HCT116 (cell line): ENCODE data around the gene TAF4. TPM values are rescaled to one million over a fixed set of nuclear protein-coding genes. Genes with fewer than 3 reads are reported as not detected.

ENCODE experiments used
- ATAC-seq: fragments of 200-7000 bp; cut with Tn5 transposase; 2 replicates; pipeline ENCODE4 v1.9.1; 2020; ENCODE audit warnings: mild to moderate bottlenecking, moderate library complexity
- BruUV-seq: library from RNA; stranded (reverse); fragments of 400-500 nt; replicated peaks from 2 replicates; lab custom pipeline; 2021; lab: Mats Ljungman, UMichigan
- CTCF ChIA-PET: fragments of 300-600 bp; sonication (Branson Sonifier 250); formaldehyde crosslinking; loops from one replicate; lab custom pipeline; 2021; ENCODE audit warnings: antibody characterized with exemption; lab: Charles Lee
- POLR2A ChIA-PET: fragments of 300-600, 350-600 bp; sonication (Branson Sonifier 250); formaldehyde crosslinking; loops from one replicate; lab custom pipeline; 2021; ENCODE audit warnings: antibody characterized with exemption; lab: Charles Lee
- RAD21 ChIA-PET, 2 experiments: fragments of 300-600 bp; sonication (Branson Sonifier 250); formaldehyde crosslinking; loops; one replicate each; lab custom pipeline; 2023; ENCODE audit warnings: low total read pairs in 2 of 2; ENCODE audit not compliant: uncharacterized antibody in 2 of 2, unreplicated experiment in 2 of 2, low non-redundant PET in 1 of 2; lab: Charles Lee
- DNase-seq: peaks from one replicate; pipeline ENCODE4 v3.0.0-alpha.2; 2010; ENCODE audit warnings: low read depth, low spot score
- H2AFZ ChIP-seq: fragments of 200-600 bp; shearing (Covaris generic), sonication (generic); 2 replicates; pipeline ENCODE4 v1.6.1; 2017; ENCODE audit warnings: low read depth, mixed run types, mixed read lengths, antibody characterized with exemption, low read length; ENCODE audit not compliant: poor library complexity, severe bottlenecking
- H3K27ac ChIP-seq: 2 replicates; pipeline ENCODE4 v1.5.1; 2012; ENCODE audit warnings: low read depth, low read length
- H3K27me3 ChIP-seq: fragments of 200-600 bp; sonication (generic); 2 replicates; pipeline ENCODE4 v1.6.1; 2016; ENCODE audit warnings: mixed run types, low read length, mixed read lengths; ENCODE audit not compliant: insufficient read depth
- H3K36me3 ChIP-seq, 2 experiments: fragments of 200-500 bp in 1 of 2; fragments of 200-600 bp in 1 of 2; sonication (Bioruptor generic) in 1 of 2; sonication (generic) in 1 of 2; 2 replicates each; pipeline versions ENCODE4 v1.5.1 to v1.6.1; 2014 to 2016; ENCODE audit warnings: low read length in 2 of 2, inconsistent platforms in 1 of 2, mixed read lengths in 1 of 2, mixed run types in 1 of 2; ENCODE audit not compliant: insufficient read depth in 2 of 2, control insufficient read depth in 1 of 2
- H3K4me1 ChIP-seq, 2 experiments: fragments of 200-600 bp in 1 of 2; sonication (generic) in 1 of 2; 2 replicates each; pipeline versions ENCODE4 v1.5.1 to v1.6.1; 2012 to 2017; ENCODE audit warnings: low read length in 2 of 2, inconsistent platforms in 1 of 2, mild to moderate bottlenecking in 1 of 2, mixed read lengths in 1 of 2, mixed run types in 1 of 2, moderate library complexity in 1 of 2; ENCODE audit not compliant: insufficient read depth in 2 of 2, control insufficient read depth in 1 of 2
- H3K4me2 ChIP-seq: fragments of 200-600 bp; sonication (generic); 2 replicates; pipeline ENCODE4 v1.6.1; 2017; ENCODE audit warnings: mixed run types, low read length, mixed read lengths
- H3K4me3 ChIP-seq, 2 experiments: fragments of 200-600 bp in 1 of 2; sonication (generic) in 1 of 2; replicated peaks in 1 of 2; 2 replicates each; pipeline ENCODE4 v1.5.1; 2011 to 2016; ENCODE audit warnings: low read length in 2 of 2, control low read depth in 1 of 2, low read depth in 1 of 2, mild to moderate bottlenecking in 1 of 2, mixed read lengths in 1 of 2, mixed run types in 1 of 2
- H3K79me2 ChIP-seq: fragments of 200-600 bp; sonication (generic); 2 replicates; pipeline ENCODE4 v1.6.1; 2017; ENCODE audit warnings: mild to moderate bottlenecking, mixed run types, low read length, moderate library complexity, mixed read lengths; ENCODE audit not compliant: insufficient read depth
- H3K9ac ChIP-seq: fragments of 200-600 bp; sonication (generic); 2 replicates; pipeline ENCODE4 v1.6.1; 2016; ENCODE audit warnings: low read length, mixed read lengths
- H3K9me2 ChIP-seq: fragments of 200-600 bp; sonication (generic), shearing (Covaris generic); 2 replicates; pipeline ENCODE4 v1.6.1; 2017; ENCODE audit warnings: mixed run types, mild to moderate bottlenecking, moderate library complexity; ENCODE audit not compliant: insufficient read depth
- H3K9me3 ChIP-seq, 2 experiments: fragments of 200-500 bp in 1 of 2; fragments of 200-600 bp in 1 of 2; sonication (Bioruptor generic) in 1 of 2; sonication (generic) in 1 of 2; 2 replicates each; pipeline ENCODE4 v1.6.1; 2014 to 2017; ENCODE audit warnings: low read length in 2 of 2, mixed read lengths in 2 of 2, inconsistent platforms in 1 of 2, low read depth in 1 of 2, mild to moderate bottlenecking in 1 of 2, mixed run types in 1 of 2, moderate library complexity in 1 of 2; ENCODE audit not compliant: control insufficient read depth in 1 of 2, insufficient read depth in 1 of 2
- H4K20me1 ChIP-seq: fragments of 200-600 bp; sonication (generic), shearing (Covaris generic); 2 replicates; pipeline ENCODE4 v1.6.1; 2017; ENCODE audit warnings: mixed run types, mild to moderate bottlenecking, moderate library complexity; ENCODE audit not compliant: insufficient read depth
- CBX3 ChIP-seq: IDR thresholded peaks from 2 replicates; pipeline ENCODE4 v1.6.1; 2012; ENCODE audit warnings: low read depth
- CEBPB ChIP-seq: IDR thresholded peaks from 2 replicates; pipeline ENCODE4 v1.6.1; 2012; ENCODE audit warnings: low read depth
- CTCF ChIP-seq, 3 experiments: fragments of 200-600 bp in 1 of 3; sonication (generic) in 1 of 3; IDR thresholded peaks in 2 of 3; conservative IDR thresholded peaks in 1 of 3; 2 replicates each; pipeline ENCODE4 v1.5.1; 2012 to 2017; ENCODE audit warnings: low read depth in 2 of 3, low read length in 2 of 3, antibody characterized with exemption in 1 of 3, borderline replicate concordance in 1 of 3, control low read depth in 1 of 3, mild to moderate bottlenecking in 1 of 3, mixed read lengths in 1 of 3, mixed run types in 1 of 3, moderate library complexity in 1 of 3; ENCODE audit not compliant: insufficient read depth in 1 of 3
- ELF1 ChIP-seq: IDR thresholded peaks from 2 replicates; pipeline ENCODE4 v1.6.1; 2012; ENCODE audit warnings: low read depth, borderline replicate concordance
- EZH2 ChIP-seq: fragments of 200-600 bp; sonication (generic); IDR thresholded peaks from 2 replicates; pipeline ENCODE4 v1.6.1; 2017; ENCODE audit warnings: antibody characterized with exemption, mixed run types
- EZH2phosphoT487 ChIP-seq: fragments of 200-600 bp; IDR thresholded peaks from 2 replicates; pipeline ENCODE4 v1.6.1; 2018; ENCODE audit warnings: antibody characterized with exemption, borderline replicate concordance
- FOSL1 ChIP-seq: IDR thresholded peaks from 2 replicates; pipeline ENCODE4 v1.6.1; 2012; ENCODE audit warnings: low read depth
- POLR2A ChIP-seq: IDR thresholded peaks from 2 replicates; pipeline ENCODE4 v1.7.0; 2011; ENCODE audit warnings: borderline replicate concordance; ENCODE audit not compliant: insufficient read depth, insufficient read length; ENCODE audit errors: extremely low read depth
- POLR2AphosphoS5 ChIP-seq: IDR thresholded peaks from 2 replicates; pipeline ENCODE4 v1.6.1; 2011; ENCODE audit warnings: mild to moderate bottlenecking, low read depth, low read length, moderate library complexity
- RAD21 ChIP-seq: IDR thresholded peaks from 2 replicates; pipeline ENCODE4 v1.6.1; 2012; ENCODE audit warnings: low read depth, mild to moderate bottlenecking
- REST ChIP-seq: IDR thresholded peaks from 2 replicates; pipeline ENCODE4 v1.6.1; 2012; ENCODE audit warnings: low read depth
- SIN3A ChIP-seq: IDR thresholded peaks from 2 replicates; pipeline ENCODE4 v1.6.1; 2012; ENCODE audit warnings: low read depth
- SRF ChIP-seq: IDR thresholded peaks from 2 replicates; pipeline ENCODE4 v1.6.1; 2012; ENCODE audit warnings: low read depth
- TCF7L2 ChIP-seq: IDR thresholded peaks from 2 replicates; pipeline ENCODE4 v1.7.0; 2011; ENCODE audit warnings: borderline replicate concordance, inconsistent platforms; ENCODE audit not compliant: insufficient read depth, insufficient read length; ENCODE audit errors: extremely low read depth
- YY1 ChIP-seq: IDR thresholded peaks from 2 replicates; pipeline ENCODE4 v1.6.1; 2011; ENCODE audit warnings: low read length, low read depth, moderate library complexity, mild to moderate bottlenecking; ENCODE audit not compliant: insufficient replicate concordance; ENCODE audit errors: extremely low read depth
- ZNF274 ChIP-seq: fragments of 200-500 bp; sonication (Bioruptor generic); IDR thresholded peaks from 2 replicates; pipeline ENCODE4 v1.6.1; 2014; ENCODE audit warnings: mild to moderate bottlenecking, low read depth, low read length, inconsistent platforms
- intact Hi-C: fragments of 100-400 bp; cut with micrococcal nuclease; formaldehyde crosslinking; loops from 2 replicates; pipeline ENCODE4 v1.10.0; 2022
- total RNA-seq: library from RNA; stranded (reverse); gene quantifications from one replicate; pipeline ENCODE4 v1.2.1, GENCODE V29; 2021; ENCODE audit not compliant: unreplicated experiment
- TF ChIP-seq, protein P1 (sequence below): IDR thresholded peaks from 2 replicates; pipeline ENCODE4 v1.6.1; 2012
- TF ChIP-seq, protein P2 (sequence below): IDR thresholded peaks from 2 replicates; pipeline ENCODE4 v1.6.1; 2011; ENCODE audit warnings: mild to moderate bottlenecking, low read length, moderate library complexity; ENCODE audit not compliant: insufficient replicate concordance; ENCODE audit errors: extremely low read depth

Gene TAF4
- total RNA-seq, 1 experiment from 2014 or later: 26.8 TPM

DNA sequence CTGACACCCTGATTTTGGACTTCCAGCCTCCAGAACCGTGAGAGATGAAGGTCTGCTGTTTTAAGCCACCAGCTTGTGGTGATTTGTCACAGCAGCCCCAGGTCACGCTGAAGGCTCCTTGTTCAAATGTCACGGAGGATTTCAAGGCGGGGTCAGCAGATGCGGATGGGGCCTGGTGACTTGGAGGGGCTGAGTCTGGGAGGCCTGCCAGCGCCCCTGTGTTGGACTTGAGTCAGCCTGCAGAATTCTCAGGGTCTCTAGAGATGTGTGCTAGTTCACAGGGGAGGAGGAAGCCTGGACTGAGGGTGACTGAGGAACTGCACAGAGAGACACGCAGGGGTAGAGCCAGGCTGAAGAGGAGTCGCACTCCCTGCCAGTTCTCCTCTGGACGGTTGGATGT, 19.5 kb upstream of the TAF4 start:
- CTCF ChIA-PET: no interaction called here
- H3K9ac ChIP-seq: no peak overlapping the region
- H3K9me3 ChIP-seq: no peaks in the 10 kb centered on the region
- H3K4me1 ChIP-seq: peaks cover 5 to 13% of the 10 kb centered on the region in 2 experiments; a peak in 3 of 4 replicates
- no peak overlapping the region for H2AFZ ChIP-seq
- no peak overlapping the region for H3K4me3 ChIP-seq
- no TSS peak for BruUV-seq
- POLR2A ChIA-PET: interaction anchor here (1.1 kb wide), 1 partner anchor 17 kb away, joined by 3 read pairs; no protein-coding TSS in a partner anchor
- ATAC-seq (no peak), DNase-seq (no peak)
- RAD21 ChIA-PET: no interaction called here
- no peaks in the 10 kb centered on the region for H3K9me2 ChIP-seq
- TF ChIP-seq CEBPB (no peak), FOSL1 (no peak), SIN3A (no peak), SRF (no peak), CTCF (IDR thresholded peaks at IDR 0.05 in 2 of 3, conservative IDR thresholded peaks at IDR 0.05 in 1 of 3; ENCODE audit: borderline replicate concordance in 1 of 3, insufficient read depth in 1 of 3, low read depth in 2 of 3, low read length in 2 of 3) (no peak), YY1 (no peak), ELF1 (no peak), POLR2A (no peak), RAD21 (no peak), TCF7L2 (no peak), CBX3 (no peak), EZH2phosphoT487 (no peak), POLR2AphosphoS5 (no peak), EZH2 (no peak), ZNF274 (no peak), REST (no peak)
- TF ChIP-seq, protein P1, sequence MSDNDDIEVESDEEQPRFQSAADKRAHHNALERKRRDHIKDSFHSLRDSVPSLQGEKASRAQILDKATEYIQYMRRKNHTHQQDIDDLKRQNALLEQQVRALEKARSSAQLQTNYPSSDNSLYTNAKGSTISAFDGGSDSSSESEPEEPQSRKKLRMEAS: no peak
- TF ChIP-seq, protein P2, sequence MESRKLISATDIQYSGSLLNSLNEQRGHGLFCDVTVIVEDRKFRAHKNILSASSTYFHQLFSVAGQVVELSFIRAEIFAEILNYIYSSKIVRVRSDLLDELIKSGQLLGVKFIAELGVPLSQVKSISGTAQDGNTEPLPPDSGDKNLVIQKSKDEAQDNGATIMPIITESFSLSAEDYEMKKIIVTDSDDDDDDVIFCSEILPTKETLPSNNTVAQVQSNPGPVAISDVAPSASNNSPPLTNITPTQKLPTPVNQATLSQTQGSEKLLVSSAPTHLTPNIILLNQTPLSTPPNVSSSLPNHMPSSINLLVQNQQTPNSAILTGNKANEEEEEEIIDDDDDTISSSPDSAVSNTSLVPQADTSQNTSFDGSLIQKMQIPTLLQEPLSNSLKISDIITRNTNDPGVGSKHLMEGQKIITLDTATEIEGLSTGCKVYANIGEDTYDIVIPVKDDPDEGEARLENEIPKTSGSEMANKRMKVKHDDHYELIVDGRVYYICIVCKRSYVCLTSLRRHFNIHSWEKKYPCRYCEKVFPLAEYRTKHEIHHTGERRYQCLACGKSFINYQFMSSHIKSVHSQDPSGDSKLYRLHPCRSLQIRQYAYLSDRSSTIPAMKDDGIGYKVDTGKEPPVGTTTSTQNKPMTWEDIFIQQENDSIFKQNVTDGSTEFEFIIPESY: no peak
- intact Hi-C loops: no loop called here
- no peak overlapping the region for H3K27ac ChIP-seq
- H4K20me1 ChIP-seq: no peaks in the 10 kb centered on the region
- H3K36me3 ChIP-seq: no peaks in the 10 kb centered on the region
- H3K27me3 ChIP-seq: peaks cover 4% of the 10 kb centered on the region; the same call in 1 of the 2 replicates
- no peak overlapping the region for H3K4me2 ChIP-seq
- no peaks in the 10 kb centered on the region for H3K79me2 ChIP-seq
